Muscle of leg (tissue), 11 donors: ENCODE data around the gene TNFAIP8. TPM values are rescaled to one million over a fixed set of nuclear protein-coding genes. Genes with fewer than 3 reads are reported as not detected.

ENCODE experiments used
- DNase-seq: peaks from one replicate; pipeline ENCODE4 v3.0.0; 2013
- H3K27ac ChIP-seq: one replicate; pipeline ENCODE4 v1.5.1; 2013; ENCODE audit warnings: mild to moderate bottlenecking, low read length, control low read depth
- H3K27me3 ChIP-seq: one replicate; pipeline ENCODE4 v1.6.1; 2013; ENCODE audit warnings: low read length; ENCODE audit not compliant: control insufficient read depth, insufficient read depth
- H3K36me3 ChIP-seq: one replicate; pipeline ENCODE4 v1.6.1; 2013; ENCODE audit warnings: low read length; ENCODE audit not compliant: control insufficient read depth, insufficient read depth
- H3K4me1 ChIP-seq: one replicate; pipeline ENCODE4 v1.6.1; 2013; ENCODE audit warnings: low read length; ENCODE audit not compliant: control insufficient read depth, insufficient read depth
- H3K4me3 ChIP-seq: one replicate; pipeline ENCODE4 v1.5.1; 2013; ENCODE audit warnings: low read length, control low read depth
- H3K9me3 ChIP-seq: replicated peaks from 2 replicates; pipeline ENCODE4 v1.6.1; 2013; ENCODE audit warnings: low read depth, low read length; ENCODE audit not compliant: control insufficient read depth
- WGBS: methylation state at CpG from one replicate; pipeline ENCODE4 v1.1.5; 2013; ENCODE audit warnings: missing lambda C conversion rate; ENCODE audit not compliant: insufficient coverage; 5-methylcytosine and 5-hydroxymethylcytosine counted together
- polyA plus RNA-seq, 8 donors: library from polyadenylated mRNA; unstranded; fragments of 120-200 nt; gene quantifications; one replicate each; pipeline versions ENCODE4 v1.2.1 to v1.2.3, GENCODE V29; 2013; ENCODE audit warnings: inconsistent platforms in 1 of 8, low replicate concordance in 1 of 8; ENCODE audit not compliant: insufficient read length in 8 of 8, insufficient read depth in 1 of 8
- total RNA-seq: library from RNA; stranded (reverse); fragments of 120-200 nt; gene quantifications from one replicate; pipeline ENCODE4 v1.2.4, GENCODE V29; 2013

The TNFAIP8 gene
- total and polyA plus RNA-seq, 9 donors = 10.8 to 14.8 (median 12.1) TPM

GRCh38 chr5:119336845-119337580 is 18.8 kb upstream of the TNFAIP8 start:
- no peak for DNase-seq
- WGBS = 60% methylated on average over 1 of the region's 3 CpGs

GRCh38 chr5:119338326-119338946 is 17.4 kb upstream of the TNFAIP8 start:
- WGBS = 100% methylated on average over 1 of the region's 4 CpGs
- no peaks in the 10 kb centered on the region for H3K9me3 ChIP-seq
- H3K36me3 ChIP-seq = no peaks in the 10 kb centered on the region
- H3K4me1 ChIP-seq = peaks cover 3% of the 10 kb centered on the region
- H3K27me3 ChIP-seq = no peaks in the 10 kb centered on the region
- no peak overlapping the region for H3K27ac ChIP-seq
- no peak overlapping the region for H3K4me3 ChIP-seq
- no peak for DNase-seq

More at GRCh38 chr5:119336845-119337580, 18.8 kb upstream of the TNFAIP8 start:
- Histone ChIP-seq H3K27ac (no peak overlapping the region), H3K27me3 (no peaks in the 10 kb centered on the region), H3K36me3 (no peaks in the 10 kb centered on the region), H3K4me3 (no peak overlapping the region), H3K9me3 (no peaks in the 10 kb centered on the region), H3K4me1 (peaks cover 3% of the 10 kb centered on the region)

- no peak overlapping the region for H3K27ac ChIP-seq
- peaks cover 3% of the 10 kb centered on the region for H3K4me1 ChIP-seq
- no peaks in the 10 kb centered on the region for H3K9me3 ChIP-seq
- H3K27me3 ChIP-seq = no peaks in the 10 kb centered on the region
- no peak overlapping the region for H3K4me3 ChIP-seq
- no CpG with 5 or more reads among the region's 2 CpGs for WGBS
- DNase-seq = no peak
- no peaks in the 10 kb centered on the region for H3K36me3 ChIP-seq
These were observed 16.5 kb upstream of the TNFAIP8 start for GRCh38 chr5:119339344-119339743.

GRCh38 chr5:119339965-119340364 is 15.9 kb upstream of the TNFAIP8 start:
- H3K4me3 ChIP-seq = no peak overlapping the region

DNA sequence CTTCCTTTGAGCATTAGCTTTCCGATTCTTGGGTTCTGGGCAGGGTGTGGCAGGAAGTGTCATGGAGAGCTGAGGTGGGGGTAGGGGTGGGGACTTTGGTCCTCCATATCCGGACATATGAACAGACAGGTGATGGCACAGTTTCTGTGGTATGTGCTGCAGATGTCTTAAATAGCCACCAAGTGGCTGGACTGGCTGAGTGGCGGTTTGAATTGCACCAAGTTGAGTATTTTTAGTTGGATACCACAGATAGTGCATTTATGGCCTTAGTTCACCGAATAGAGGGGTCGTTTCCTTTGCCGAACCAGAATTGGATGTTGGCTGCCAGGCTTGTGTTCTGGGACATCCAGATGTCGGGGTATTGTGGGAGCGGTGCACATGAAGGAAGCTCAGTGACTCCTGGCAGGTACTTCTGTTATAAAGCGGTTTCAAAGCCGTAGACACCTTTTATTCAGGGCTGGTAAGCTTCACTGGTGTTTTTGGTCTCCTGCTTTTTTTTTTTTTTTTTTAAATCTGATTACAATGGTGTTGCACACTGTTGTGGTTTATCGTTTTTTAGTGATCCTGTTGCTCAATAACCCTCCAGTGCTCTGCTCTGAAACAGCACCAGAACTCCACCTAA is 15.1 kb upstream of the TNFAIP8 start:
- no peak for DNase-seq
- Histone ChIP-seq H3K4me1 (peaks cover 3% of the 10 kb centered on the region), H3K27me3 (no peaks in the 10 kb centered on the region), H3K9me3 (no peaks in the 10 kb centered on the region), H3K4me3 (no peak overlapping the region), H3K27ac (no peak overlapping the region), H3K36me3 (no peaks in the 10 kb centered on the region)
- 82% methylated on average over 9 of the region's 11 CpGs for WGBS

More at GRCh38 chr5:119339965-119340364, 15.9 kb upstream of the TNFAIP8 start:
- DNase-seq = no peak
- Histone ChIP-seq H3K36me3 (no peaks in the 10 kb centered on the region), H3K27ac (no peak overlapping the region), H3K4me1 (peaks cover 3% of the 10 kb centered on the region), H3K27me3 (no peaks in the 10 kb centered on the region), H3K9me3 (no peaks in the 10 kb centered on the region)
- 79% methylated on average over 4 of the region's 4 CpGs for WGBS

DNA sequence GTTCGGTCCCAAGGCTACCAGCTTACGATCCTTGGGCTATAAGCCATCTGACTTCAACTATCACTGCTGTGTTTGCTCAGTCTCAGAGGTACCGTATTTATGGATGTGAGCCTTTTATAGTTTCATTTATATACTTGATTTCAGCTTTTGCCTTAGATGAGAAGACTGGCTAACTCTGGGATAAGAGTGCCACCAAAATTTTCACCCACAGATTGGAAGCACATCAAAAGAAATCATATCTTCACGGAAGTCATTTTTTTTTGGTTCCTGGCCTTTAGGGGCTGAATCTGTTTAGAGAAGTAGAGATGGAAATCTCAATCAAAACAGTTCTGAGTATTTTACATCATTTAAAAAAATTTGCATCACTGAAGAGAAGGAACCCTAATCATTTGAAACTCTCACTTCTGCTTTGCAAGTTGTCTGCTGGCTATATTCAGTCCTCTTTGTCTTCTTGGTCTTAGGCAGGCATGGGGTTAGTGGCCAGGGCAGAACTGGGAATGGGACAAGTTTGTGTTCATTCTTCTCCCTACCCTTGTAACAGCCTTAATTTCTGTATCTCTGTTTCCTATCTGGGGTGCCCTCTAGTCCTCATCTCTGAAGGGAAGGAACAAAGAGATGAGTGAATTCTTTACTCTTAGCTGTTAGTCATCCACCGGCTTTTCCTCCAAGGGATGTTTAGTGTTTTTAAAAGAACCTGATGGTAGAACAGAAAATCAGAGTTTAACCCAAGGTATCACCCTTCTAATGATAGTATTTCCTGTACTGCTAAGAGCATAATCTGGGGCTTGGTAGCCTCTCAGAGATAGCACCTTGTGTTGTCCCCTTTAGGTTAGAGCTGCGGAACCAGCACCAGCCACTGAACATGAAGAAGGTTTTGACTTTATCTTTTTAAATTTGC is 14.1 kb upstream of the TNFAIP8 start:
- H3K27me3 ChIP-seq = no peaks in the 10 kb centered on the region
- H3K4me3 ChIP-seq = no peak overlapping the region
- WGBS = no CpG with 5 or more reads among the region's 6 CpGs
- H3K27ac ChIP-seq = no peak overlapping the region
- peaks cover 3% of the 10 kb centered on the region for H3K4me1 ChIP-seq
- DNase-seq = no peak
- H3K9me3 ChIP-seq = no peaks in the 10 kb centered on the region
- H3K36me3 ChIP-seq = no peaks in the 10 kb centered on the region

DNA sequence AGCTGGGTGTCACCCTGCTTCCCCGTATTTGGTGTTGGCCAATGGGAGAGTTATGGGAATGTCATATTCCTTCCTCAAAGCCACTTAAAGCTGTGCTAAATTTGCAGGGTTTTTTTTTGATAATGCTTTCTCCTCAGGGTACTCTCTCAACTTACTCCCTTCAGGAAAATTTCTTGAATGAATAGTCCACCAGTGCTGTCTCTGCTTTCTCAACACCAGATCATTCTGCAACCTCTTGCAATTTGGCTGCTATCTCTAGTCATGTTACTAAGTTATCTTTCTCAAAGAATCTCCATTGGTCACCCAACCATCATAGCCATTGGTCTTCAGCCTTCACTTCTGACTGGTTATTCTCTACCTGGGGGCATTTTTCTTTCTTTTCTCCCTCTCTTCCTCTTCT is 13.4 kb upstream of the TNFAIP8 start:
- DNase-seq = no peak
- H3K4me1 ChIP-seq = peaks cover 3% of the 10 kb centered on the region
- H3K27ac ChIP-seq = no peak overlapping the region
- H3K4me3 ChIP-seq = no peak overlapping the region
- no CpG with 5 or more reads among the region's 1 CpG for WGBS
- H3K9me3 ChIP-seq = no peaks in the 10 kb centered on the region
- H3K36me3 ChIP-seq = no peaks in the 10 kb centered on the region
- H3K27me3 ChIP-seq = no peaks in the 10 kb centered on the region

GRCh38 chr5:119343052-119343451 is 12.8 kb upstream of the TNFAIP8 start:
- H3K27ac ChIP-seq = no peak overlapping the region
- no peaks in the 10 kb centered on the region for H3K36me3 ChIP-seq
- WGBS = no CpG with 5 or more reads among the region's 6 CpGs
- no peaks in the 10 kb centered on the region for H3K9me3 ChIP-seq
- H3K4me3 ChIP-seq = no peak overlapping the region
- no peak for DNase-seq
- H3K27me3 ChIP-seq = no peaks in the 10 kb centered on the region
- H3K4me1 ChIP-seq = peaks cover 3% of the 10 kb centered on the region

GRCh38 chr5:119343766-119344165 is 12.1 kb upstream of the TNFAIP8 start:
- 80% methylated on average over 1 of the region's 3 CpGs for WGBS
- H3K36me3 ChIP-seq = no peaks in the 10 kb centered on the region
- no peaks in the 10 kb centered on the region for H3K27me3 ChIP-seq
- H3K4me1 ChIP-seq = peaks cover 3% of the 10 kb centered on the region
- H3K9me3 ChIP-seq = no peaks in the 10 kb centered on the region
- DNase-seq = no peak
- no peak overlapping the region for H3K27ac ChIP-seq
- H3K4me3 ChIP-seq = no peak overlapping the region
